Lung (tissue), 12 donors: Measurements from ENCODE around the gene ASPHD1. TPM values are rescaled to one million over a fixed set of nuclear protein-coding genes. Genes with fewer than 3 reads are reported as not detected.

Source experiments
- ATAC-seq: fragments of 200-7000 bp; cut with Tn5 transposase; one replicate; pipeline ENCODE4 v1.9.1; 2020; ENCODE audit warnings: moderate number of reproducible peaks; ENCODE audit not compliant: insufficient read depth, low FRiP score
- DNase-seq, 3 donors: peaks; one replicate each; pipeline ENCODE4 v3.0.0-alpha.2; 2013 to 2017
- H3K27ac ChIP-seq, 2 donors: one replicate each; pipeline ENCODE4 v1.5.1; 2013; ENCODE audit warnings: mild to moderate bottlenecking in 2 of 2, moderate library complexity in 2 of 2, control low read depth in 1 of 2, inconsistent platforms in 1 of 2, low read depth in 1 of 2, low read length in 1 of 2
- H3K27me3 ChIP-seq, 3 donors: one replicate each; pipeline ENCODE4 v1.5.1; 2013; ENCODE audit warnings: low read length in 2 of 3; ENCODE audit not compliant: control insufficient read depth in 3 of 3, insufficient read depth in 3 of 3
- H3K36me3 ChIP-seq, 4 donors: one replicate each; pipeline ENCODE4 v1.5.1; 2013; ENCODE audit warnings: low read length in 4 of 4, mild to moderate bottlenecking in 1 of 4, moderate library complexity in 1 of 4; ENCODE audit not compliant: control insufficient read depth in 4 of 4, insufficient read depth in 4 of 4
- H3K4me1 ChIP-seq, 5 donors: one replicate each; pipeline ENCODE4 v1.5.1; 2013; ENCODE audit warnings: low read length in 5 of 5, mild to moderate bottlenecking in 2 of 5, moderate library complexity in 1 of 5; ENCODE audit not compliant: control insufficient read depth in 5 of 5, insufficient read depth in 5 of 5
- H3K4me3 ChIP-seq: one replicate; pipeline ENCODE4 v1.5.1; 2013; ENCODE audit warnings: mild to moderate bottlenecking, control low read depth, moderate library complexity
- H3K9ac ChIP-seq, 2 donors: one replicate each; pipeline ENCODE4 v1.5.1; 2013; ENCODE audit warnings: low read length in 2 of 2, control low read depth in 1 of 2; ENCODE audit not compliant: insufficient read depth in 1 of 2
- H3K9me3 ChIP-seq, 4 donors: one replicate each; pipeline ENCODE4 v1.5.1; 2013; ENCODE audit warnings: low read length in 3 of 4, mild to moderate bottlenecking in 1 of 4, moderate library complexity in 1 of 4; ENCODE audit not compliant: control insufficient read depth in 4 of 4, insufficient read depth in 3 of 4
- CTCF ChIP-seq: IDR thresholded peaks from 2 replicates; pipeline ENCODE4 v1.5.1; 2012; ENCODE audit warnings: mild to moderate bottlenecking; ENCODE audit errors: control extremely low read depth, extremely low read depth
- WGBS, 2 donors: extraction: QIAGEN DNeasy Blood & Tissue Kit; methylation state at CpG; one replicate each; pipeline ENCODE4 v1.1.7; 2013; 5-methylcytosine and 5-hydroxymethylcytosine counted together
- polyA plus RNA-seq, 2 donors: library from polyadenylated mRNA; stranded (reverse); fragments of 200-250 nt; gene quantifications; one replicate each; pipeline ENCODE4 v1.2.1, GENCODE V29; 2013
- total RNA-seq, 2 donors: library from RNA; depleted of rRNA in 1 of 2; stranded (reverse); fragments of >200 nt in 1 of 2; gene quantifications; one replicate each; pipeline ENCODE4 v1.2.1, GENCODE V29; 2014 to 2021
- donor health status: control.
- donor health status: control.
- donor health status: Bipolar disorder and iron deficiency.
- donor health status: healthy.
- donor health status: DM: yes; HTN: yes; CAD: no.

The ASPHD1 gene
- total and polyA plus RNA-seq, 4 donors, result 0.34 to 4.3 (median 3.7) TPM

GRCh38 chr16:29854520-29855100 is 45.7 kb upstream of the ASPHD1 start:
- WGBS, 2 donors, result 87 to 91% methylated on average over 5 of the region's 5 CpGs
- Histone ChIP-seq H3K27me3 (no peaks in the 10 kb centered on the region), H3K36me3 (peaks cover 0 to 10% (median 4%) of the 10 kb centered on the region in 4 donors), H3K27ac (no peak overlapping the region), H3K9me3 (no peaks in the 10 kb centered on the region), H3K4me1 (peaks cover 0 to 3% (median 0%) of the 10 kb centered on the region in 5 donors), H3K9ac (no peak overlapping the region), H3K4me3 (no peak overlapping the region)
- no peak for TF ChIP-seq CTCF
- DNase-seq, result no peak
- no peak for ATAC-seq

GRCh38 chr16:29857133-29857760 is 43.0 kb upstream of the ASPHD1 start:
- H3K9ac ChIP-seq, result no peak overlapping the region
- ATAC-seq (no peak), DNase-seq (no peak)
- peaks cover 0 to 20% (median 14%) of the 10 kb centered on the region in 4 donors for H3K36me3 ChIP-seq
- no peaks in the 10 kb centered on the region for H3K9me3 ChIP-seq
- H3K4me3 ChIP-seq, result no peak overlapping the region
- TF ChIP-seq CTCF, result no peak
- H3K27me3 ChIP-seq, result no peaks in the 10 kb centered on the region
- WGBS, 2 donors, result 85 to 92% methylated on average over 7 of the region's 7 CpGs
- peaks cover 0 to 8% (median 2%) of the 10 kb centered on the region in 5 donors for H3K4me1 ChIP-seq
- H3K27ac ChIP-seq, result no peak overlapping the region

- H3K4me1 ChIP-seq, result peaks cover 0 to 6% (median 2%) of the 10 kb centered on the region in 5 donors
Measured at GRCh38 chr16:29858149-29858849, 42.0 kb upstream of the ASPHD1 start.

More at GRCh38 chr16:29858149-29858849, 42.0 kb upstream of the ASPHD1 start:
- no peak for TF ChIP-seq CTCF
- Histone ChIP-seq H3K36me3 (peaks cover 0 to 20% (median 14%) of the 10 kb centered on the region in 4 donors), H3K9me3 (no peaks in the 10 kb centered on the region), H3K9ac (no peak overlapping the region), H3K4me3 (no peak overlapping the region), H3K27ac (no peak overlapping the region), H3K27me3 (no peaks in the 10 kb centered on the region)
- 73 to 78% methylated on average over 10 of the region's 10 CpGs for WGBS, 2 donors
- DNase-seq (no peak), ATAC-seq (no peak)
